Smooth muscle cell (in vitro differentiated cells): ENCODE data around the gene XKRX. TPM values are rescaled to one million over a fixed set of nuclear protein-coding genes. Genes with fewer than 3 reads are reported as not detected.

ENCODE experiments used
- DNase-seq: peaks from one replicate; lab custom pipeline; 2025; ENCODE audit not compliant: unreplicated experiment; lab: John Stamatoyannopoulos, UW
- H2AFZ ChIP-seq: fragments of 200-600 bp; sonication (generic); 2 replicates; pipeline ENCODE4 v1.6.0; 2016; ENCODE audit warnings: antibody characterized with exemption, low read depth, mild to moderate bottlenecking
- H3F3A ChIP-seq: fragments of 200-600 bp; sonication (generic); 2 replicates; pipeline ENCODE4 v1.6.0; 2017; ENCODE audit warnings: antibody characterized with exemption, low read depth
- H3K27ac ChIP-seq: fragments of 200-600 bp; sonication (generic); 2 replicates; pipeline ENCODE4 v1.5.1; 2016; ENCODE audit warnings: low read depth, mild to moderate bottlenecking
- H3K27me3 ChIP-seq: fragments of 200-600 bp; sonication (generic); 2 replicates; pipeline ENCODE4 v1.6.1; 2016; ENCODE audit warnings: low read depth, mild to moderate bottlenecking
- H3K36me3 ChIP-seq: fragments of 200-600 bp; sonication (generic); 2 replicates; pipeline ENCODE4 v1.5.1; 2016; ENCODE audit warnings: low read depth
- H3K4me1 ChIP-seq: fragments of 200-600 bp; sonication (generic); 2 replicates; pipeline ENCODE4 v1.5.1; 2016; ENCODE audit warnings: low read depth
- H3K4me2 ChIP-seq: fragments of 200-600 bp; sonication (generic); 2 replicates; pipeline ENCODE4 v1.6.0; 2016; ENCODE audit warnings: mild to moderate bottlenecking
- H3K4me3 ChIP-seq: fragments of 200-600 bp; sonication (generic); 2 replicates; pipeline ENCODE4 v1.5.1; 2016; ENCODE audit warnings: mild to moderate bottlenecking
- H3K79me2 ChIP-seq: fragments of 200-600 bp; sonication (generic); 2 replicates; pipeline ENCODE4 v1.6.0; 2016; ENCODE audit warnings: low read depth, mild to moderate bottlenecking
- H3K9ac ChIP-seq: fragments of 200-600 bp; sonication (generic); 2 replicates; pipeline ENCODE4 v1.6.0; 2016; ENCODE audit warnings: low read depth
- H3K9me3 ChIP-seq: fragments of 200-600 bp; sonication (generic); replicated peaks from 2 replicates; pipeline ENCODE4 v1.5.1; 2016; ENCODE audit warnings: low read depth
- H4K20me1 ChIP-seq: fragments of 200-600 bp; sonication (generic); 2 replicates; pipeline ENCODE4 v1.6.0; 2016; ENCODE audit warnings: low read depth
- CTCF ChIP-seq: fragments of 200-600 bp; sonication (generic); IDR thresholded peaks from 2 replicates; pipeline ENCODE4 v1.5.1; 2017; ENCODE audit warnings: borderline replicate concordance, mild to moderate bottlenecking, antibody characterized with exemption; ENCODE audit not compliant: insufficient read depth, poor library complexity, severe bottlenecking
- WGBS: methylation state at CpG from one replicate; pipeline ENCODE4 v1.1.7; 2016; ENCODE audit warnings: low lambda C conversion rate; 5-methylcytosine and 5-hydroxymethylcytosine counted together
- polyA plus RNA-seq: library from polyadenylated mRNA; unstranded; fragments of >200 nt; fragmentation: Nextera tagmentation; extraction: Ambion mirVana; gene quantifications from 2 replicates; pipeline ENCODE4 v1.2.1, GENCODE V29; 2016
- total RNA-seq: library from RNA; depleted of rRNA; stranded (reverse); fragments of >200 nt; gene quantifications from 2 replicates; pipeline ENCODE4 v1.2.3, GENCODE V29; 2014

The XKRX gene
- total and polyA plus RNA-seq, 2 experiments from 2014 or later = 2.2 TPM; not detected in 1

- TF ChIP-seq CTCF = no peak
- DNase-seq = no peak
- no peak overlapping the region for H3K9ac ChIP-seq
- no peaks in the 10 kb centered on the region for H3F3A ChIP-seq
- H2AFZ ChIP-seq = no peak overlapping the region
- no peak overlapping the region for H3K4me3 ChIP-seq
- no peaks in the 10 kb centered on the region for H4K20me1 ChIP-seq
- H3K27me3 ChIP-seq = no peaks in the 10 kb centered on the region
- 44% methylated on average over 1 of the region's 1 CpG for WGBS
- H3K4me2 ChIP-seq = no peak overlapping the region
- H3K27ac ChIP-seq = no peak overlapping the region
- no peaks in the 10 kb centered on the region for H3K36me3 ChIP-seq
- H3K4me1 ChIP-seq = no peaks in the 10 kb centered on the region
- no peaks in the 10 kb centered on the region for H3K79me2 ChIP-seq
- H3K9me3 ChIP-seq = no peaks in the 10 kb centered on the region
Measured at GRCh38 chrX:100969936-100970335, 41.2 kb upstream of the XKRX start.

GRCh38 chrX:100969408-100969807 lies 40.7 kb upstream of the XKRX start, which contains the start of gene ARL13A:
Gene ARL13A, plus strand, starts transcription at chrX:100969708. Its CDS starts 3,982 bp downstream, at chrX:100973690.
- Histone ChIP-seq H3K9me3 (no peaks in the 10 kb centered on the region), H3K9ac (no peak within 1 kb of the TSS), H2AFZ (no peak within 1 kb of the TSS), H3K79me2 (no peaks in the 10 kb centered on the region), H3F3A (no peaks in the 10 kb centered on the region), H3K4me1 (no peaks in the 10 kb centered on the region), H3K4me3 (no peak within 1 kb of the TSS), H3K4me2 (no peak within 1 kb of the TSS), H3K36me3 (no peaks in the 10 kb centered on the region), H3K27ac (no peak within 1 kb of the TSS), H4K20me1 (no peaks in the 10 kb centered on the region), H3K27me3 (no peaks in the 10 kb centered on the region)
- 73% methylated on average over 2 of the region's 2 CpGs for WGBS
- no peak for DNase-seq
- no peak for TF ChIP-seq CTCF

- Histone ChIP-seq H3K9ac (no peak overlapping the region), H3K4me3 (no peak overlapping the region), H4K20me1 (no peaks in the 10 kb centered on the region), H3K27ac (no peak overlapping the region), H3K4me2 (no peak overlapping the region), H3K36me3 (no peaks in the 10 kb centered on the region), H3K79me2 (no peaks in the 10 kb centered on the region), H3F3A (no peaks in the 10 kb centered on the region), H3K9me3 (no peaks in the 10 kb centered on the region), H2AFZ (no peak overlapping the region), H3K4me1 (no peaks in the 10 kb centered on the region), H3K27me3 (no peaks in the 10 kb centered on the region)
- TF ChIP-seq CTCF = no peak
- no peak for DNase-seq
Measured at GRCh38 chrX:100964362-100964761, 35.6 kb upstream of the XKRX start.

GRCh38 chrX:100962811-100963210 lies 34.1 kb upstream of the XKRX start:
- TF ChIP-seq CTCF = no peak
- Histone ChIP-seq H3K9ac (no peak overlapping the region), H3K36me3 (no peaks in the 10 kb centered on the region), H4K20me1 (no peaks in the 10 kb centered on the region), H3K27me3 (no peaks in the 10 kb centered on the region), H3K4me3 (no peak overlapping the region), H3K9me3 (no peaks in the 10 kb centered on the region), H3K27ac (no peak overlapping the region), H3F3A (no peaks in the 10 kb centered on the region), H3K4me2 (no peak overlapping the region), H3K4me1 (no peaks in the 10 kb centered on the region), H2AFZ (no peak overlapping the region), H3K79me2 (no peaks in the 10 kb centered on the region)
- 80% methylated on average over 3 of the region's 3 CpGs for WGBS
- no peak for DNase-seq
